Endometrial microvascular endothelial cells (primary cell): ENCODE results near the gene MACIR. TPM values are rescaled to one million over a fixed set of nuclear protein-coding genes. Genes with fewer than 3 reads are reported as not detected.

ENCODE experiments used
- total RNA-seq: library from RNA; depleted of rRNA; stranded (reverse); fragments of >200 nt; gene quantifications from one replicate; pipeline ENCODE4 v1.2.3, GENCODE V29; 2015; ENCODE audit errors: inconsistent ontology term

Gene MACIR
- total RNA-seq, 1 donor from 2014 or later, result 11.0 TPM

Other genes with a start within 250 kb of the MACIR start
- gene GIN1, start 138.6 kb upstream of the MACIR start, total RNA-seq, result 2.7 TPM
- gene PPIP5K2, start 138.5 kb upstream of the MACIR start, total RNA-seq, result 30.0 TPM